HG02678 (cell line): ENCODE data around the gene GGA1.
"Not testable (repeated sequence)": the region's sequence is repeated elsewhere in the genome, so short reads cannot be mapped to it uniquely, and the experiment has no call there.

Experiments used
- ATAC-seq: cut with Tn5 transposase; IDR thresholded peaks from one replicate; pipeline ENCODE4 v1.9.1; 2021; ENCODE audit warnings: mild to moderate bottlenecking, moderate library complexity; ENCODE audit not compliant: unreplicated experiment

GGA1 gene

DNA sequence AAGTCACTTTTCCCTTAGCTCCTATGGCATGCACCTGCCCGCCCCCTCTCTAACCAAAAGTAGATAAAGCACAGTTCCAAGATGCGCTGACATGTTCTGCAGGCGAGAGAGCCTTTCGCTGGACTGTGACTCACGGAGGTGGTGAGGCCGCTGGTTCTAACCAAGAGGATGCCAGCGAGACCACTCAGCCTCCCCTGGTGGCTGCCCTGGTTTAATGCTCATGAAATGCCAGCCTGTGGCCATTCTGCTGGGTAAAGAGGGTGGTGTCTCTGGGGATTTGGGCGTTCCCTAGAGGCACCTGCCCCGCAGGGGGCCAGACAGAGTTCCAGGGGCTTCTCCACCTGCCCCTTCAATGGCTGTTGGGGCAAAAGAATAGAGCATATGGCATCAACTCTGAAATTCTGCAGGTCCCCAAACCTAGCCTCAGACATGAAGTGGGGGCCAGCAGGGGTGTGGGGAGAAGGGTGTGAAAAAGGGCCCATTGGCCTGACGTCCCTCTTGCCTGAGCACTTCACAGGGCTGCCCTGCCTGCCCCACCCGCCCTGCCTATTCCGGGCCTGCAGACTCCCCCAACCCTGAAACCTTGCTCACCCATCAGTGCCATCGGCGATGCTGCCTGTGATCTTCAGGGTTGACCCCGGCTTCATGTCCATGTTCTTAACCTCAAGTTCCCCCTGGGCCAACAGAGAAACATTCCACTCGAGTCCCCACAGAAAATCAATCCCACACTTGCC is 37.2 kb upstream of the GGA1 start:
- no peak for ATAC-seq

DNA sequence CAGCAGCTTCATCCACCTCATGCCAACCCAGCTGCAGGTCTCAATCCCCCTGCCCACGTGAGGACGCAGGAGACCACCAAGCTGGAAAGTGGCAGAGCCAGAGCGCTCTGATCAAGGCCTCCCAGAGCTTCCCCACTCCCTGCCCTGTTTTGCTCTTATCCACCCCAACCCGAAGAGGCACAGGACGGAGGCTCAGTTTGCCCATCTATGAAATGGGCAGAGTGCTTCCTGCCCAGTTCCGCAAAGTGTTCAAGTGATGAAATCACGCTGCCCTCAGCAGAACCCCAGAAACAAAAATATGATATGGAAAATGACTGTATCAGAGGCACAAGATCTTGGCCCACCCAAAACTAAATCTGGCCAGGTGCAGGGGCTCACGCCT is 36.7 kb upstream of the GGA1 start:
- no peak for ATAC-seq

DNA sequence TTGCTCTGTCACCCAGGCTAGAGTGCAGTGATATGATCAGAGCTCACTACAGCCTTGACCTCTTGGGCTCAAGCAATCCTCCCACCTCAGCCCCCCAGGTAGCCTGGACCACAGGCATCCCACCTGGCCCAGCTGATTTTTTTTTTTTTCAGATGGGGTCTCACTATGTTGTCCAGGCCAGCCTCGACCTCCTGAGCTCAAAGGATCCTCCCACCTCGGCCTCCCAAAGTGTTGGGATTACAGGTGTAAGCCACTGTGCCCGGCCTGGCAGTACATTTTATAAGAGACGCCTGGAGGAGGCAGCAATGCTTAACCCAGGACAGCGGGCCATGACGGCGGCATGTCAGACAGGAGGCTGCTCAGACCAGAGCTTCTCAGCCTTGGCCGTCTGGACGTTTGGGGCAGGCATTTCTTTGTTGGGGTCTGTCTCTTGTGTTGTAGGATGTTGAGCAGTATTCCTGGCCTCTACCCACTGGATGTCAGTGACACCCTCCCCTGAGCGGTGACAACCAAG is 33.1 kb upstream of the GGA1 start:
- no peak for ATAC-seq

DNA sequence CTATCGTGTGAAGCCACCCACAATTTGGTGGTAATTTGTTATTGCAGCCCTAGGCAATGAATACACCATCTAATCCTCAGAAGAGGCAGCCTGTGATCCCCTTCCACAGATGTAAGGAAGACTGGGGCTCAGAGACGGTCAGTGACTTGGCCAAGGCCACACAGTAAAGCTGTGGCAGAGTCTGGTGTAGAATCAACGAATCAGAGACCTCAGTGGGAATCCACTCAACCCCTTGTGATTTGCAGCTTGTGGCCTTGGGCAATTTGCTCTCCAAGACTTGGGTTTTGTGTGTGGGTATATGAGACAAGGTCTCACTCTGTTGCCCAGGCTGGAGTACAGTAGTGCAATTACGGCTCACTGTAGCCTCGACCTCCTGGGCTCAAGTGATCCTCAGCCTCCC is 30.6 kb upstream of the GGA1 start:
- no peak for ATAC-seq

DNA sequence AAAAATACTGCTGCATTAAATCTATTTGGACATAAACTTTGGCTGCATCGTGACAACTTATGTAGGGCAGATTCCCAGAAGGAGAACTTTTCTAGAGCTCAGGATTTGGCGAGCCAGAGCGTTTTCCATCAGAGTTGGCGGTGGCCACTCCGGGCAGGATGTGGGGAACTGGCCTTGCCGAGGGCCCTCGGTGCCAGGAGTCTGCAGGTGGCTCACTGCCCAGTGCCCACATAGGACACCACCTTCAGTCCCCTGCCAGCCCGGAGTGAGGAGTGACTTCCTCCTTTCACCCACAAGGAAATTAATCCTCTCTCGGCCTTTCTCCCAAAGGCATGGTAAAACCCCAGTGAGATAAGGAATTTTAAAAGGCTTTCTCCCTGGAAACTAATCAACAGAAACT is 27.1 kb upstream of the GGA1 start:
- ATAC-seq, result no peak

DNA sequence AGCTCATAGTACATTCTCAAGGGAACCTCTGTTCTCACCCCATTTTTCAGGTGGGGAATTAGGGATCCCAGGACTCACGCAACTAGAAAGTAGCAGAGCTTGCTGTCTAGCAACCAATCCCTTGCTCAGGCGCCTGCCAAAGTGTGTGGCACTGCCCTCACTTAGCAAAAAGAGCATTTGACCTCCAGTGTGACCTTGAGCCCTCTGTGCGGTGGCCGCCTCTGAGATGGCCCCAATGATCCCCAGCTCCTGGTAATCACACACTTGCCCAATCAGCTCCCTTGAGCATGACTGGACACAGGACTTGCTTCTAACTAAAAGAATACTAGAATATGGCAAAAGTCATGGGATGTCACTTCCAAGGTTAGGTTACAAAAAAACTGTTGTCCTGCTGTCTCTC is 26.1 kb upstream of the GGA1 start:
- ATAC-seq, result no peak

DNA sequence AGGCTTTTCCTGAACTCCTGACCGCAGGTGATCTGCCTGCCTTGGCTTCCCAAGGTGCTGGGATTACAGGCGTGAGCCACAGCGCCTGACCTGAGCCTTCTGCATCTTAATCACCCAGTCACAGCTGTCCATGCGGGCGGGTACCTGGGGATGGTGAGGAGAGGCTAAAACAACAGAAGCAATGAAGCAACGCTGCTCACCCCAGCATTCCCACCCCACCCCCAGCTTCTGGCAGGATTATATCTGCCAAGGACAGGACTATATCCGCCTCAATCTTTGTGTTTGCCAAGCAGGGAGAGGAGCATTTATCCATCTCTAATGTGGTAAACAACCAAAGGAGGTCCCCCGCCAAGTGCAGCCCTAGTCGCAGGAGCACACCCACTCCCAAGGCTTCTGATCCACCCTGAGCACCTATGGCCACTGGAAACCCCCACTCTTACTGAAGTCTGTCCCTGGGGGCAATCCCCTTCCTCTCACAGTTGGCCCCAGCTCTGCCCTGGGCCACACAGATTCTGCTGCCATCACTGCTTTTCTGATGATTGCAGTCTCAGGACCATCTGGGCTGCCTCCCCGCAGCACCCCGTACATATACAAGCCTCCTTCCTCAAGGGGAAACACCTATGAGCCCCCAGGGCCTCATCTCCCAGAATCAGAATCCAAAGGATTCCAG is 20.0 kb upstream of the GGA1 start:
- no peak for ATAC-seq

DNA sequence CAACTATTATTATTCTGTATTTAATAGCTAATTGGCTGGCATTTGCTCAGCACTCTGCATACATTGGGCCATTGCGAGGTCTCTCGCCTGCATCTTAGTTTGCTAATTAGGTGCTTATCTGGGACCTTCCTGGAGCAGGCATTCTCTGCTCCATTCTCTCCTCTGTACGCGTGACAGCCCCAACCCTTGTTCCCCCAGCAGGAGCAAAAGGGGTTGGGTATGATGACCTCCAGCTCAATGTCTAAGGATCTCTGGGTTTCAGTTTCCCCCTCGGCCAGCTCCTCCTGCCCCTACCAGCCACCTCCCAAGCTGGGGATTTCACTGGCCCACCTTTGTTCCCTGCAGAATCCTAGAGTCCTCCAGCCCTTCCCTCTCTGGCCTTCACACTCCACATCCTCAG is 19.0 kb upstream of the GGA1 start:
- no peak for ATAC-seq

DNA sequence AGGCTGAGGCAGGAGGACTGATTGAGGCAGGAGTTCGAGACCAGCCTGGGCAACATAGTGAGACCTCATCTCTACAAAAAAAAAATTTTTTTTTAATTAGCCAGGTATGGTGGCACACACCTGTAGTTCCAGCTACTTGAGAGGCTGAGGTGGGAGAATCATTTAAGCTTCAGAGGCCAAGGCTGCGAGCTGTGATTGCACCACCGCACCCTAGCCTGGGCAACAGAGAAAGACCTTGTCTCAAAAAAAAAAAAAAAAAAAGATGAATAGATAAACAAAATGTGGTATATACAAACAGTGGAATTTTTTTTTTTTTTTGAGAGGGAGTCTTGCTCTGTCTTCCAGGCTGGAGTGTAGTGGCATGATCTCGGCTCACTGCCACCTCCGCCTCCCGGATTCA is 17.6 kb upstream of the GGA1 start:
- ATAC-seq, result not testable (repeated sequence)

DNA sequence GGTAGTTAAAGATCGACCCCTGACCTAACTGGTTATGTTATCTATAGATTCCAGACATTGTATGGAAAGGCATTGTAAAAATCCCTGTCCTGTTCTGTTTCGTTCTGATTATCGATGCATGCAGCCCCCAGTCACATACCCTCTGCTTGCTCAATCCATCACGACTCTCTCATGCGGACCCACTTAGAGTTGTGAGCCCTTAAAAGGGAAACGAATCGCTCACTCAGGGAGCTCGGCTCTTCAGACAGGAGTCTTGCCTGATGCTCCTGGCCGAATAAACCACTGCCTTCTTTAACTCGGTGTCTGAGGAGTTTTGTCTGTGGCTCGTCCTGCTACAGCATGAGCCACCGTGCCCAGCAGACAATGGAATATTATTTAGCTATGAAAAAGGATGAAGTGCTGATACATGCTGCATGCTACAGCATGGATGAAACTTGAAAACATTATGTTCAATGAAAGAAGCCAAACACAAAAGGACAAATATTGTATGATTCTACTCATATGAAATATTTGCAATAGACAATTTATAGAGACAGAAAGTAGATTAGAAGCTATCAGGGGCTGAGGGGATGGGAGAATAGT is 16.7 kb upstream of the GGA1 start:
- no peak for ATAC-seq

DNA sequence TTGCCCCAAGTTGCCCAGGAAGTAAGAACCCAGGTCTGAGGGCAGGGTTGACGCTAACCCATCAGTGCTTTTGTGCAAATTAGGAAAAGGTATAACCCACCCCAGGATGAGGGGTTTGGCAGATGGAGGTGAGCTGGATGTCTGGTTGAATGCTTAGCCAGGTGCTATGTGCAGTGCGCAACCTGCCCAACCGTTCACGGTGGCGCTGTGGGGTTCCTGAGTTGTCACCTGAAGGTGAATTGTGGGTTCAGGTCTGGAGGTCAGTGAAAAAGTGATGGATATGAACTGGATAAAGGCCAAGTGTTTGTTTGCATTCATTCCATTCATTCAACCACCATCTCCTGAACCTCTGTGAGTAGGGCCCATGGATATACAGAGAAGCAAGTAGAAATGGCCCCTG is 14.4 kb upstream of the GGA1 start:
- no peak for ATAC-seq

DNA sequence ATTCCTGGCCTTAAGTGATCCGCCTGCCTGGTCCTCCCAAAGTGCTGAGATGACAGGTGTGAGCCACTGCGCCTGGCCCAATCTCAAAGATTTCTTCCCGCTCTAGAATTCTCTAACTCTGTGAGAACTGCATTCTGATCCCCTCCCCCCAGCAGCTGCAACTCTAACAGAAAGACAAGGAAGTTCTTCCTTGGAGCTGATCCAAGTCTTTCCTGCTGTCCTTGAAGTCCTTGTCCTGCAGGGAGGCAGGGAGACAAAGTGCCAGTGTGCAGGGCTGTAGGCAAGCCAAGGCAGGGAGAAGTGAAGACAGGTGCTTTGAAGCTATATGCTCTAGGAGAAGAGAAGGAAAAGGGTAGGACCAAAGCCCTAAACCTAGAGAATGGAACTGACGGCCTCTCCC is 9.5 kb upstream of the GGA1 start:
- no peak for ATAC-seq

DNA sequence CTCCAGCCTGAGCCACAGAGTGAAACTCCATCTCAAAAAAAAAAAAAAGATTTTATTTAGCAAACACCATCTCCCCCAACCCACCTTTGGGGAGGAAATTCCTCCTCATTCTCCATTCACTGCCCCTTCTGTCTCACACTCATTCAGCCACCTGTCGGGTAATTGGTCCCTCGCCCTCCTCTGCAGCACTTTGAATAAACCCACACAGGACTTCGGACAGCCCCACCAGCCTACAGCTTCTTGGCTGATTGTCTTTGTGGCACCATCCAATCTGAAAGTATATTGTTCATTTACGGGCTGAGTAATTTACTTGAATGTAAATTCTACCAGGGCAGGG is 7.5 kb upstream of the GGA1 start:
- no peak for ATAC-seq

DNA sequence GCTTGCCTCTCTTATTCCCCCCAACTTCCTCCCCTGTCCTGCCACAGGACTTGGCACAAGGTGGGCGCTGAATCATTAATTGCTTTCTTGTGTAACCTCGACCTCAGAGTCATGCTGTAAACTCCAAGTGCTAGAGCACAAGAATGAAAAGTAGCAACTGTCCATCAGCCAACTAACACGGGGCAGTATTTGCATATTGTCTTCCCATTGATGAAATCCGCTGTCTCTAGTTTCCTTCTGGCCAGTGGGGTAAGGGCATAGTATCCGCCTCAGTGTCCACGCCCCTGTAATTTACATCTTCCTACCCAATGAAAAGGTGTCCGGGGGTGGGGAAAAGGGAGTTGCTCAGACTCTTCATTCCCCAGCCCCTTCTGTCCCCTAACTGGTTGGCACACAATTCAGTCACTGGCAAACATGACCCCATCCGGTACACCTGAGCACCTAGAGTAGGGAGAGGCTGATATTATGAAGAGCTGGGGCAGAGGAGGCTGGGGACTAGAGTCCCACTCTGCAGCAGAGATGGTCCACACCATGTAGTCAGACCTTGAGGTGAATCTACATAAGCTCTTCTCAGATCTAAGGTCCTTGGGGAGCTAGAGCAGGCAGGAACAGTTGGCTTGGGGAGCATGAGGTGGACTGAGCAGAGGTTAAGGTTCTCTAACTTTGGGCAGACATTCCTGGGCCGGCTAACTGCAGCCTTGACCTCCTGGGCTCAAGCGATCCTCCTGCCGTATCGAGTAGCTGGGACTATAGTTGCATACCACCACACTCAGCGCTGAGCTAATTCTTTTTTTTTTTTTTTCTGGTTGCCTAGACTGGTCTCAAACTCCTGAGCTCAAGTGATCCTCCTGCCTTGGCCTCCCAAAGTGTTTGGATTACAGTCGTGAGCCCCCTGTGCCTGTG is 6.8 kb upstream of the GGA1 start:
- no peak for ATAC-seq

DNA sequence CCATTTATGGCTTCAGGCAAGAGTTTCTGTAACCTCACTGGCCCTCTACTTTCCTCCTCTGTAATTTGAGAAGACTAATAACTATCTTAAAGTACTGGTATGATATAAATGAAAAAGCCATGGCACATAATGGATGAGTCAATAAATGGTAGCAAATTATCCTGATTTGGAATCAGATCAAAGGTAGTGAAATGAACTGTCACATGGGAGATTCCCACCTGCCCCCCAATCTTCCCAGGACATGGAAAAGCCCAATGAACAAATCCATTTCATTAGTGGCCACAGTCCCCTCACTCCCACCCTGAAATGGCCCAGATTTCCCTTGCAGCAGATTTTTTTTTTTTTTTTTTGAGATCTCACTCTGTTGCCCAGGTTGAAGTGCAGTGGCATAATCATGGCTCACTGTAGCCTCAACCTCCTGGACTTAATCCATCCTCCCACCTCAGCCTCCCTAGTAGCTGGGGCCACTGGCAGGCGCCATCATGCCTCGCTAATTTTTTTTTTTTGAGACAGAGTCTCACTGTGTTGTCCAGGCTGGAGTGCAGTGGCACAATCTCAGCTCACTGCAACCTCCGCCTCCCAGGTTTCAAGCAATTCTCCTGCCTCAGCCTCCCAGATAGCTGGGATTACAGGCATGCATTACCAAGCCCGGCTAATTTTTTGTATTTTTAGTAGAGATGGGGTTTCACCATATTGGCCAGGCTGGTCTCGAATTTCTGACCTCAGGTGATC is 5.9 kb upstream of the GGA1 start:
- not testable (repeated sequence) for ATAC-seq

DNA sequence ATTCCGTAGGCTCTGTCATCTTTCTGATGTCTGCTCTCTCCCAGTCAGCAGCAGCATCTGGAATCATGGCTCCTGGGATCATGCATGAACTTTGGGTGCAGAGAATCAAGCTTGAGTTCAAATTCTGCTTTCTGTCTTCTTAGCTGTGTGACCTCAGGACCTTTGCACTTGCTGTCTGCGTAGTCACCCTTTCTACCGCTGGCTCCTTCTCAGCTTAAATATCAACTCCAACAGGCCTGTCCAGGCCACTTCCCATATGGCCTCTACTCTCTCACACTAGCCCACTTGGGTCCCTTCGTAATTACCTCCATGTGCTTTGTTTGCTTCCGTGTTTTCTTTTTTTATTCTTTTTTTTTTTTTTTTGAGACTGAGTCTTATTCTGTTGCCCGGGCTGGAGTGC is 4.6 kb upstream of the GGA1 start:
- no peak for ATAC-seq

DNA sequence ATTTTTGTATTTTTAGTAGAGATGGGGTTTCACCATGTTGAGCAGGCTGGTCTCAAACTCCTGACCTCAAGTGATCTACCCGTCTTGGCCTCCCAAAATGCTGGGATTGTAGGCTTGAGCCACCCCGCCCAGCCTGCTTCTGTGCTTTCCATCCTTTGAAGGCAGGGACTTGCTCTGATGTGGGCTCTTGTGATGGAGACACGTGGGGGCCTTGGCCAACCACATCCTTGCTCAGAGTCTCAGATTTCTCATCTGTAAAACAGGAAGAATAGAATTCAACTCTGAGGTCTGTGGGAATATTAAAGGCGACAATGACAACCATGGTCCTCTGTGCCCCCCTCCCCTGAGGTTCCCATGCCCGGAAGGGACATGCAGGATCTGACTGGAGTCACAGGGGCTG is 3.8 kb upstream of the GGA1 start:
- no peak for ATAC-seq

DNA sequence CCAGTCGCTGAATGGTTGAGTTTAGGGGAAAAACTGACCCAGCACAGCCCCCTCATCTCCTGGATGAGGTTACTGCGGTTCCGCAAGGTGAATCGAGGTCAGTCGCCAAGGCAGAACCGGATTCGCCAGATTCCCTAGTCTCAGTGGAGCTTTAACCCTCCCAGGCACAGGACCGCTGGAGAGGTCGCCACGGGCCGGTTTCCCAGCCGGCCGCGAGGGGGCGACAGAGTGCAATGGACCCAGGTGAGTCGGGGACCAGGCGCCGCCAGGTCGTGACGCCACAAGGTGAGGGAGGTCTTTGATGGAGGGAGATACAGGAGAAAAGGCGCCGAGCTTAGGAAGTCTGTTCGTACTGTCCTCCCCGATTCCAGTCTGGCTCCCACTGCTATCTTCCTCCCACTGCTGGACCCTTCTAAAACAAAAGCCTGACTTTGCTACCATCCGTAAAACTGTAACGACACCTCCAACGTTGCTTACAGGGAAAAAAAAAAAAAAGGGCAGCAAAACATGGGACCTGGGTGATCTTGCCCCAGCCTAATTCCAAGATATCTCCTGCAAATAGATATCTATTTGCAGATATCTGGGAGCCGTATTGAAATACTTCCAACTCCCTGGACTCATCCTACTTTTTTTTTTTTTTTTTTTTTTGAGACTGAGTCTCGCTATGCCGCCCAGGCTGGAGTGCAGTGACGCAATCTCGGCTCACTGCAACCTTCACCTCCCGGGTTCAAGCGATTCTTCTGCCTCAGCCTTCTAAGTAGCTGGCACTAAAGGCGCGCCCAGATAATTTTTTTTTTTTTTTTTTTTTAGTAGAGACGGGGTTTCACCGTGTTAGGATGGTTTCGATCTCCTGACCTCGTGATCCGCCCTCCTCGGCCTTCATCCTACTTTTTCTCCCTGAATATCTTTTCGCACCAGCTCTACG is 1.4 kb upstream of the GGA1 start:
- ATAC-seq, result no peak

DNA sequence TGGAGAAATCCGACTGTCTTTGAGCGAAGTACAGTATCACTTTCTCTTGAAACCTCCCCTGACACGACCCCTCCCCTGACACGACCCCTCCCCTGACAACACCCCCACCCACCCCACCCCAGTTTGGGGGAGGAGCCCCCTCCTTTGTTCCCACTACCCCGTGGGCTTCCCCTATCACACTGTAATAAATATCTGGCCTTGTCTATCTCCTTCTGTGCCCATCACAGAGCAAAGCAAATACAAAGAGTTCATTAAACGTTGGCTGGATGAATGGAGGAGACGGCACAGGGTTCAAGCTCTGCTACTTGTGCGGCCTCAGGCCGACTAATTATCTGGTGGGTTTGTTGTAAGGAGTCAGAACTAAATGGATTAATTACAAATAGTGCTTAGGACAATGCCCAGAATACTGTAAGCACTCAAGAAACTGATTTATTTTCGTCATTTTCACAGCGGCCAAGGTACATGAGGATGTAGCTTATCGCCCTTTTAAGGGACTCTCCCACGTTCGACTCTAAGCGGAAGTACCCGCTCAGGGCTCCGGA is 628 bp upstream of the GGA1 start:
- no peak for ATAC-seq
